ENCODE data around the gene HLA-A.

Gene HLA-A

GRCh38 chr6:29916741-29917140 lies 25.6 kb upstream of the HLA-A start:
- no peak for TF ChIP-seq CREB5 (CRISPR knock-in tag; IDR thresholded peaks at IDR 0.05; ENCODE audit: low read depth)
- TF ChIP-seq ZFP30 (CRISPR knock-in tag; IDR thresholded peaks at IDR 0.05), result no peak
- no peak for TF ChIP-seq BACH2 (CRISPR knock-in tag; IDR thresholded peaks at IDR 0.05; ENCODE audit: borderline replicate concordance)
- no peak for TF ChIP-seq ZNF565 (CRISPR knock-in tag; conservative IDR thresholded peaks at IDR 0.05; ENCODE audit: low read depth)
- no peak for ATAC-seq

- no peak for ATAC-seq
- TF ChIP-seq GLIS3 (CRISPR knock-in tag; IDR thresholded peaks at IDR 0.05), result no peak
Measured at GRCh38 chr6:29917857-29918256, 24.5 kb upstream of the HLA-A start.

GRCh38 chr6:29919506-29920445 lies 22.6 kb upstream of the HLA-A start:
- TF ChIP-seq GLIS3 (CRISPR knock-in tag; IDR thresholded peaks at IDR 0.05), result no peak
- no peak for TF ChIP-seq ZC3H10 (CRISPR knock-in tag; IDR thresholded peaks at IDR 0.05)
- no peak for TF ChIP-seq BACH2 (CRISPR knock-in tag; IDR thresholded peaks at IDR 0.05; ENCODE audit: borderline replicate concordance)
- no peak for TF ChIP-seq SNAI2 (CRISPR knock-in tag; IDR thresholded peaks at IDR 0.05)
- no peak for TF ChIP-seq OSR1 (CRISPR knock-in tag; IDR thresholded peaks at IDR 0.05)
- no peak for TF ChIP-seq ZFP30 (CRISPR knock-in tag; IDR thresholded peaks at IDR 0.05)
- no peak for ATAC-seq

GRCh38 chr6:29924287-29924686 lies 18.0 kb upstream of the HLA-A start:
- no peak for TF ChIP-seq BACH2 (CRISPR knock-in tag; IDR thresholded peaks at IDR 0.05; ENCODE audit: borderline replicate concordance)
- no peak for TF ChIP-seq ZFP30 (CRISPR knock-in tag; IDR thresholded peaks at IDR 0.05)
- no peak for TF ChIP-seq TSHZ2 (CRISPR knock-in tag; IDR thresholded peaks at IDR 0.05)
- TF ChIP-seq ZNF8 (CRISPR knock-in tag; IDR thresholded peaks at IDR 0.05), result no peak
- TF ChIP-seq CREB5 (CRISPR knock-in tag; IDR thresholded peaks at IDR 0.05; ENCODE audit: low read depth), result no peak
- TF ChIP-seq POU6F1 (CRISPR knock-in tag; IDR thresholded peaks at IDR 0.05; ENCODE audit: borderline replicate concordance, low read depth), result no peak
- TF ChIP-seq ZC3H10 (CRISPR knock-in tag; IDR thresholded peaks at IDR 0.05), result no peak
- no peak for TF ChIP-seq SNAI2 (CRISPR knock-in tag; IDR thresholded peaks at IDR 0.05)
- TF ChIP-seq PATZ1 (CRISPR knock-in tag; IDR thresholded peaks at IDR 0.05; ENCODE audit: borderline replicate concordance), result no peak
- TF ChIP-seq PPARA (CRISPR knock-in tag; IDR thresholded peaks at IDR 0.05; ENCODE audit: borderline replicate concordance), result no peak
- no peak for TF ChIP-seq ZFP3 (CRISPR knock-in tag; IDR thresholded peaks at IDR 0.05)
- TF ChIP-seq ESRRG (CRISPR knock-in tag; IDR thresholded peaks at IDR 0.05), result no peak
- TF ChIP-seq CSRNP3 (CRISPR knock-in tag; IDR thresholded peaks at IDR 0.05), result no peak
- TF ChIP-seq CSDC2 (CRISPR knock-in tag; IDR thresholded peaks at IDR 0.05), result no peak
- TF ChIP-seq TCF4 (CRISPR knock-in tag; IDR thresholded peaks at IDR 0.05; ENCODE audit: borderline replicate concordance), result no peak
- ATAC-seq, result no peak

Measured in SK-N-SH treated with all-trans-retinoic acid at 6 μM for 48 hours (cell line).